ENCODE measurements around the gene TXK.

GRCh38 chr4:48175806-48176205, 41.8 kb upstream of the TXK start:
- TF ChIP-seq, protein P1, sequence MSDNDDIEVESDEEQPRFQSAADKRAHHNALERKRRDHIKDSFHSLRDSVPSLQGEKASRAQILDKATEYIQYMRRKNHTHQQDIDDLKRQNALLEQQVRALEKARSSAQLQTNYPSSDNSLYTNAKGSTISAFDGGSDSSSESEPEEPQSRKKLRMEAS (IDR thresholded peaks at IDR 0.05; ENCODE audit: low read depth, low read length) = no peak
- no peak for TF ChIP-seq CTCF (IDR thresholded peaks at IDR 0.05; ENCODE audit: low read depth, low read length)
